HCT116 (cell line): ENCODE results near the gene RAB11A. TPM values are rescaled to one million over a fixed set of nuclear protein-coding genes. Genes with fewer than 3 reads are reported as not detected.

Experiments
- ATAC-seq: fragments of 200-7000 bp; cut with Tn5 transposase; 2 replicates; pipeline ENCODE4 v1.9.1; 2020; ENCODE audit warnings: mild to moderate bottlenecking, moderate library complexity
- BruUV-seq: library from RNA; stranded (reverse); fragments of 400-500 nt; replicated peaks from 2 replicates; lab custom pipeline; 2021; lab: Mats Ljungman, UMichigan
- CTCF ChIA-PET: fragments of 300-600 bp; sonication (Branson Sonifier 250); formaldehyde crosslinking; loops from one replicate; lab custom pipeline; 2021; ENCODE audit warnings: antibody characterized with exemption; lab: Charles Lee
- POLR2A ChIA-PET: fragments of 300-600, 350-600 bp; sonication (Branson Sonifier 250); formaldehyde crosslinking; loops from one replicate; lab custom pipeline; 2021; ENCODE audit warnings: antibody characterized with exemption; lab: Charles Lee
- RAD21 ChIA-PET, 2 experiments: fragments of 300-600 bp; sonication (Branson Sonifier 250); formaldehyde crosslinking; loops; one replicate each; lab custom pipeline; 2023; ENCODE audit warnings: low total read pairs in 2 of 2; ENCODE audit not compliant: uncharacterized antibody in 2 of 2, unreplicated experiment in 2 of 2, low non-redundant PET in 1 of 2; lab: Charles Lee
- DNase-seq: peaks from one replicate; pipeline ENCODE4 v3.0.0-alpha.2; 2010; ENCODE audit warnings: low read depth, low spot score
- H2AFZ ChIP-seq: fragments of 200-600 bp; shearing (Covaris generic), sonication (generic); 2 replicates; pipeline ENCODE4 v1.6.1; 2017; ENCODE audit warnings: low read depth, mixed run types, mixed read lengths, antibody characterized with exemption, low read length; ENCODE audit not compliant: poor library complexity, severe bottlenecking
- H3K27ac ChIP-seq: 2 replicates; pipeline ENCODE4 v1.5.1; 2012; ENCODE audit warnings: low read depth, low read length
- H3K27me3 ChIP-seq: fragments of 200-600 bp; sonication (generic); 2 replicates; pipeline ENCODE4 v1.6.1; 2016; ENCODE audit warnings: mixed run types, low read length, mixed read lengths; ENCODE audit not compliant: insufficient read depth
- H3K36me3 ChIP-seq, 2 experiments: fragments of 200-500 bp in 1 of 2; fragments of 200-600 bp in 1 of 2; sonication (Bioruptor generic) in 1 of 2; sonication (generic) in 1 of 2; 2 replicates each; pipeline versions ENCODE4 v1.5.1 to v1.6.1; 2014 to 2016; ENCODE audit warnings: low read length in 2 of 2, inconsistent platforms in 1 of 2, mixed read lengths in 1 of 2, mixed run types in 1 of 2; ENCODE audit not compliant: insufficient read depth in 2 of 2, control insufficient read depth in 1 of 2
- H3K4me1 ChIP-seq, 2 experiments: fragments of 200-600 bp in 1 of 2; sonication (generic) in 1 of 2; 2 replicates each; pipeline versions ENCODE4 v1.5.1 to v1.6.1; 2012 to 2017; ENCODE audit warnings: low read length in 2 of 2, inconsistent platforms in 1 of 2, mild to moderate bottlenecking in 1 of 2, mixed read lengths in 1 of 2, mixed run types in 1 of 2, moderate library complexity in 1 of 2; ENCODE audit not compliant: insufficient read depth in 2 of 2, control insufficient read depth in 1 of 2
- H3K4me2 ChIP-seq: fragments of 200-600 bp; sonication (generic); 2 replicates; pipeline ENCODE4 v1.6.1; 2017; ENCODE audit warnings: mixed run types, low read length, mixed read lengths
- H3K4me3 ChIP-seq, 2 experiments: fragments of 200-600 bp in 1 of 2; sonication (generic) in 1 of 2; replicated peaks in 1 of 2; 2 replicates each; pipeline ENCODE4 v1.5.1; 2011 to 2016; ENCODE audit warnings: low read length in 2 of 2, control low read depth in 1 of 2, low read depth in 1 of 2, mild to moderate bottlenecking in 1 of 2, mixed read lengths in 1 of 2, mixed run types in 1 of 2
- H3K79me2 ChIP-seq: fragments of 200-600 bp; sonication (generic); 2 replicates; pipeline ENCODE4 v1.6.1; 2017; ENCODE audit warnings: mild to moderate bottlenecking, mixed run types, low read length, moderate library complexity, mixed read lengths; ENCODE audit not compliant: insufficient read depth
- H3K9ac ChIP-seq: fragments of 200-600 bp; sonication (generic); 2 replicates; pipeline ENCODE4 v1.6.1; 2016; ENCODE audit warnings: low read length, mixed read lengths
- H3K9me2 ChIP-seq: fragments of 200-600 bp; sonication (generic), shearing (Covaris generic); 2 replicates; pipeline ENCODE4 v1.6.1; 2017; ENCODE audit warnings: mixed run types, mild to moderate bottlenecking, moderate library complexity; ENCODE audit not compliant: insufficient read depth
- H3K9me3 ChIP-seq, 2 experiments: fragments of 200-500 bp in 1 of 2; fragments of 200-600 bp in 1 of 2; sonication (Bioruptor generic) in 1 of 2; sonication (generic) in 1 of 2; 2 replicates each; pipeline ENCODE4 v1.6.1; 2014 to 2017; ENCODE audit warnings: low read length in 2 of 2, mixed read lengths in 2 of 2, inconsistent platforms in 1 of 2, low read depth in 1 of 2, mild to moderate bottlenecking in 1 of 2, mixed run types in 1 of 2, moderate library complexity in 1 of 2; ENCODE audit not compliant: control insufficient read depth in 1 of 2, insufficient read depth in 1 of 2
- H4K20me1 ChIP-seq: fragments of 200-600 bp; sonication (generic), shearing (Covaris generic); 2 replicates; pipeline ENCODE4 v1.6.1; 2017; ENCODE audit warnings: mixed run types, mild to moderate bottlenecking, moderate library complexity; ENCODE audit not compliant: insufficient read depth
- CEBPB ChIP-seq: IDR thresholded peaks from 2 replicates; pipeline ENCODE4 v1.6.1; 2012; ENCODE audit warnings: low read depth
- CTCF ChIP-seq, 3 experiments: fragments of 200-600 bp in 1 of 3; sonication (generic) in 1 of 3; IDR thresholded peaks in 2 of 3; conservative IDR thresholded peaks in 1 of 3; 2 replicates each; pipeline ENCODE4 v1.5.1; 2012 to 2017; ENCODE audit warnings: low read depth in 2 of 3, low read length in 2 of 3, antibody characterized with exemption in 1 of 3, borderline replicate concordance in 1 of 3, control low read depth in 1 of 3, mild to moderate bottlenecking in 1 of 3, mixed read lengths in 1 of 3, mixed run types in 1 of 3, moderate library complexity in 1 of 3; ENCODE audit not compliant: insufficient read depth in 1 of 3
- EGR1 ChIP-seq: IDR thresholded peaks from 2 replicates; pipeline ENCODE4 v1.6.1; 2012; ENCODE audit warnings: low read depth
- ELF1 ChIP-seq: IDR thresholded peaks from 2 replicates; pipeline ENCODE4 v1.6.1; 2012; ENCODE audit warnings: low read depth, borderline replicate concordance
- EZH2 ChIP-seq: fragments of 200-600 bp; sonication (generic); IDR thresholded peaks from 2 replicates; pipeline ENCODE4 v1.6.1; 2017; ENCODE audit warnings: antibody characterized with exemption, mixed run types
- EZH2phosphoT487 ChIP-seq: fragments of 200-600 bp; IDR thresholded peaks from 2 replicates; pipeline ENCODE4 v1.6.1; 2018; ENCODE audit warnings: antibody characterized with exemption, borderline replicate concordance
- FOSL1 ChIP-seq: IDR thresholded peaks from 2 replicates; pipeline ENCODE4 v1.6.1; 2012; ENCODE audit warnings: low read depth
- JUND ChIP-seq: IDR thresholded peaks from 2 replicates; pipeline ENCODE4 v1.6.1; 2012
- POLR2A ChIP-seq: IDR thresholded peaks from 2 replicates; pipeline ENCODE4 v1.7.0; 2011; ENCODE audit warnings: borderline replicate concordance; ENCODE audit not compliant: insufficient read depth, insufficient read length; ENCODE audit errors: extremely low read depth
- RAD21 ChIP-seq: IDR thresholded peaks from 2 replicates; pipeline ENCODE4 v1.6.1; 2012; ENCODE audit warnings: low read depth, mild to moderate bottlenecking
- SIN3A ChIP-seq: IDR thresholded peaks from 2 replicates; pipeline ENCODE4 v1.6.1; 2012; ENCODE audit warnings: low read depth
- SRF ChIP-seq: IDR thresholded peaks from 2 replicates; pipeline ENCODE4 v1.6.1; 2012; ENCODE audit warnings: low read depth
- TCF7L2 ChIP-seq: IDR thresholded peaks from 2 replicates; pipeline ENCODE4 v1.7.0; 2011; ENCODE audit warnings: borderline replicate concordance, inconsistent platforms; ENCODE audit not compliant: insufficient read depth, insufficient read length; ENCODE audit errors: extremely low read depth
- YY1 ChIP-seq: IDR thresholded peaks from 2 replicates; pipeline ENCODE4 v1.6.1; 2011; ENCODE audit warnings: low read length, low read depth, moderate library complexity, mild to moderate bottlenecking; ENCODE audit not compliant: insufficient replicate concordance; ENCODE audit errors: extremely low read depth
- ZBTB33 ChIP-seq: IDR thresholded peaks from 2 replicates; pipeline ENCODE4 v1.6.1; 2011; ENCODE audit warnings: mild to moderate bottlenecking, low read length, moderate library complexity; ENCODE audit not compliant: insufficient replicate concordance; ENCODE audit errors: extremely low read depth
- intact Hi-C: fragments of 100-400 bp; cut with micrococcal nuclease; formaldehyde crosslinking; loops from 2 replicates; pipeline ENCODE4 v1.10.0; 2022
- total RNA-seq: library from RNA; stranded (reverse); gene quantifications from one replicate; pipeline ENCODE4 v1.2.1, GENCODE V29; 2021; ENCODE audit not compliant: unreplicated experiment
- TF ChIP-seq, protein P1 (sequence below): IDR thresholded peaks from 2 replicates; pipeline ENCODE4 v1.6.1; 2012
- TF ChIP-seq, protein P2 (sequence below): IDR thresholded peaks from 2 replicates; pipeline ENCODE4 v1.6.1; 2012; ENCODE audit warnings: low read depth

The RAB11A gene
- total RNA-seq, 1 experiment from 2014 or later, result 234 TPM

DNA sequence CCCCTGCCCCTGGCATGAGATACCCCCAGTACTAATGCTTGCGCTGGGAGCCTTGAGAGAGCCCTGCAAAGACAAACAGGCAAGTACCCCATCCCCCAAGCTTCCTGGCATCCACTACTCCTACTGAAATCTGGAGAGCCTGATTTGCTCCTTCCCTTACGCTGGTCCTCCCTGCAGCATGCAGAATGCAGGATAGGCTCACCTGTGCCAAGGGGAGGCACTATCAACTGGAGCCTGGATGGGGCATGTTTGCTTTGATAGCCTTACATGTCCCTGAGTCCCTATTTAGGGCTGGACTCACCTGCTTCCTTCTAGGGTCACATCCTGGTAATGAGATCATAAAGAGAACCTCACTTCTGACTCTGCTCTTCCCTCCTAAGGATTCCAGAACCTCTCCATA, 42.9 kb downstream of the RAB11A start:
- DNase-seq, result no peak
- TF ChIP-seq FOSL1, result no peak
- TF ChIP-seq, protein P1, sequence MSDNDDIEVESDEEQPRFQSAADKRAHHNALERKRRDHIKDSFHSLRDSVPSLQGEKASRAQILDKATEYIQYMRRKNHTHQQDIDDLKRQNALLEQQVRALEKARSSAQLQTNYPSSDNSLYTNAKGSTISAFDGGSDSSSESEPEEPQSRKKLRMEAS, result no peak
- no peak for TF ChIP-seq SIN3A
- no peak for TF ChIP-seq EZH2
- TF ChIP-seq ELF1, result no peak
- TF ChIP-seq YY1, result no peak
- no peak for TF ChIP-seq RAD21
- no peak for TF ChIP-seq CTCF (IDR thresholded peaks at IDR 0.05 in 2 of 3, conservative IDR thresholded peaks at IDR 0.05 in 1 of 3; ENCODE audit: borderline replicate concordance in 1 of 3, insufficient read depth in 1 of 3, low read depth in 2 of 3, low read length in 2 of 3)
- no peak for TF ChIP-seq POLR2A
- TF ChIP-seq JUND, result no peak
- no peak for TF ChIP-seq ZBTB33
- TF ChIP-seq, protein P2, sequence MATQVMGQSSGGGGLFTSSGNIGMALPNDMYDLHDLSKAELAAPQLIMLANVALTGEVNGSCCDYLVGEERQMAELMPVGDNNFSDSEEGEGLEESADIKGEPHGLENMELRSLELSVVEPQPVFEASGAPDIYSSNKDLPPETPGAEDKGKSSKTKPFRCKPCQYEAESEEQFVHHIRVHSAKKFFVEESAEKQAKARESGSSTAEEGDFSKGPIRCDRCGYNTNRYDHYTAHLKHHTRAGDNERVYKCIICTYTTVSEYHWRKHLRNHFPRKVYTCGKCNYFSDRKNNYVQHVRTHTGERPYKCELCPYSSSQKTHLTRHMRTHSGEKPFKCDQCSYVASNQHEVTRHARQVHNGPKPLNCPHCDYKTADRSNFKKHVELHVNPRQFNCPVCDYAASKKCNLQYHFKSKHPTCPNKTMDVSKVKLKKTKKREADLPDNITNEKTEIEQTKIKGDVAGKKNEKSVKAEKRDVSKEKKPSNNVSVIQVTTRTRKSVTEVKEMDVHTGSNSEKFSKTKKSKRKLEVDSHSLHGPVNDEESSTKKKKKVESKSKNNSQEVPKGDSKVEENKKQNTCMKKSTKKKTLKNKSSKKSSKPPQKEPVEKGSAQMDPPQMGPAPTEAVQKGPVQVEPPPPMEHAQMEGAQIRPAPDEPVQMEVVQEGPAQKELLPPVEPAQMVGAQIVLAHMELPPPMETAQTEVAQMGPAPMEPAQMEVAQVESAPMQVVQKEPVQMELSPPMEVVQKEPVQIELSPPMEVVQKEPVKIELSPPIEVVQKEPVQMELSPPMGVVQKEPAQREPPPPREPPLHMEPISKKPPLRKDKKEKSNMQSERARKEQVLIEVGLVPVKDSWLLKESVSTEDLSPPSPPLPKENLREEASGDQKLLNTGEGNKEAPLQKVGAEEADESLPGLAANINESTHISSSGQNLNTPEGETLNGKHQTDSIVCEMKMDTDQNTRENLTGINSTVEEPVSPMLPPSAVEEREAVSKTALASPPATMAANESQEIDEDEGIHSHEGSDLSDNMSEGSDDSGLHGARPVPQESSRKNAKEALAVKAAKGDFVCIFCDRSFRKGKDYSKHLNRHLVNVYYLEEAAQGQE, result no peak
- TF ChIP-seq EZH2phosphoT487, result no peak
- TF ChIP-seq CEBPB, result no peak
- no peak for TF ChIP-seq SRF
- no peak for TF ChIP-seq TCF7L2
- TF ChIP-seq EGR1, result no peak
- ChIA-PET POLR2A (no interaction called here), RAD21 (no interaction called here), CTCF (no interaction called here)
- BruUV-seq, result no TSS peak
- H3K9me2 ChIP-seq, result no peaks in the 10 kb centered on the region
- no peak overlapping the region for H2AFZ ChIP-seq
- H3K4me2 ChIP-seq, result no peak overlapping the region
- H4K20me1 ChIP-seq, result no peaks in the 10 kb centered on the region
- H3K9ac ChIP-seq, result no peak overlapping the region
- intact Hi-C loops, result no loop called here
- H3K27ac ChIP-seq, result no peak overlapping the region
- no peaks in the 10 kb centered on the region for H3K9me3 ChIP-seq
- H3K4me1 ChIP-seq, result no peaks in the 10 kb centered on the region
- H3K79me2 ChIP-seq, result no peaks in the 10 kb centered on the region
- no peak for ATAC-seq
- peaks cover 0 to 7% of the 10 kb centered on the region in 2 experiments; a peak in 1 of 4 replicates for H3K36me3 ChIP-seq
- H3K27me3 ChIP-seq, result no peaks in the 10 kb centered on the region
- H3K4me3 ChIP-seq, result no peak overlapping the region
